HG03095 (cell line): ENCODE results near the gene CD96.
A peak's percentile ranks its signal among the peaks of the same experiment; 100 is the strongest.
"Not testable (repeated sequence)": the region's sequence is repeated elsewhere in the genome, so short reads cannot be mapped to it uniquely, and the experiment has no call there.

Experiments
- ATAC-seq: cut with Tn5 transposase; IDR thresholded peaks from one replicate; pipeline ENCODE4 v1.9.1; 2021; ENCODE audit warnings: moderate library complexity; ENCODE audit not compliant: unreplicated experiment

CD96 gene

DNA sequence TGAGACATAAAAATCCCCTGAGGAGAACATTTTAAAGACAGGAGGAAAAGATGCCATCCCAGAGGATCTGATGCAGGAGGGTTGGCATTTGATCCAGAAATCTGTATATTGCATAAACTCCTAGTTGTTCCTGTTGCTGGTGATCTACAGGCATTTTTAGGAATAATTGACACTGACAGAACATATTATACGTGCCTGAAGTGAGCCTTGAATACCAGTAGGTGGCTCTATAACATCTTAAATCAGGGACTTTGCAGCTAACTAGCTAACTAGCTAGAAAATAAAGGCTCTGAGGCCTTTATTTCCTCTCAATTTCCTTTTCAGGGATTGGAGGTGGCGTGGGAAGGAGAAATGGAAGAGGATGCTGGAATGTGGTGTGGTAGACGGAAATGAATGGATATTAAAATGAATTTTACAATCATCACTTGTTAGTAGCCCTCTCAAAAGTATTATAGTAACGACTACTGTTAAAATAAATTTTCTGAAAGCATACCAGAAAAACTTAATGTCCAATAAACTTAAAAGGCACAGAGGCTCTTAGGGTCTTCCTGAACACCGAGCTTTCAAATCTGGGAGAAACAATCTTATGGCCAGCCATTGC is 127.0 kb downstream of the CD96 start:
- no peak for ATAC-seq

DNA sequence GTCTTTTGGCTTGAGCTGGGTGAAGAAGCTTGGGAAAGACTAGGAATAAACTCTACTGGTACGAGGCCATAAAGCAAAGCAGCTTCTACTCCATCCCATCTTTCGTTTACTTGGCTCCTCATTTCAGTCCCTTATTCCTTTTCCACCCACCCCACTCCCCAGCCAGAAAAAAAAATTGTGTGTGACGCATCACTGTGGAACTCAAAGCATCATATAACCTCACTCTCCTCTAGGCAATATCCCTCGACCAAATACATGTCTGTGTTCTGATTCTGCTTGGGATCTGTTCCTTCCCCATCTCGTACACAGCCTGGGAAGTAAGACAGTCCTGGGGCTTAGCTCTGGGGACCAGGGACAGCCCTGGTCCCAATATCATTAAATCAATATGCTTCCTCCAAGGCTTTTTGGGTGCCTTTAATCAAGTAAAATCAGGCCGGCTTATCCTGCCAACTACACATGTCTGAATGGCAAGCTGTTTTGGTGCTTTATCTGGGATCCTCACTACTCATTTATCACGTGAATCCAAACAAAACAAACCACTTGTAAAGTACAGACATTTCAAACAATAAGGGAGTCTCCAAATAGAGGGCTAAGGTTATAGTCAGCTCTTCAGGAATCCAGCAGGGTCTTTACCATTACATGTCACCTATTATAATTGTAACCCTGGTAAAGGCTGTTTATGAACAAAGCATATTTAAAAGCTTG is 128.1 kb downstream of the CD96 start:
- ATAC-seq, result no peak

- not testable (repeated sequence) for ATAC-seq
These were observed 130.5 kb downstream of the CD96 start for GRCh38 chr3:111672461-111672860.

GRCh38 chr3:111675846-111676210 is 133.8 kb downstream of the CD96 start:
- ATAC-seq, result no peak

DNA sequence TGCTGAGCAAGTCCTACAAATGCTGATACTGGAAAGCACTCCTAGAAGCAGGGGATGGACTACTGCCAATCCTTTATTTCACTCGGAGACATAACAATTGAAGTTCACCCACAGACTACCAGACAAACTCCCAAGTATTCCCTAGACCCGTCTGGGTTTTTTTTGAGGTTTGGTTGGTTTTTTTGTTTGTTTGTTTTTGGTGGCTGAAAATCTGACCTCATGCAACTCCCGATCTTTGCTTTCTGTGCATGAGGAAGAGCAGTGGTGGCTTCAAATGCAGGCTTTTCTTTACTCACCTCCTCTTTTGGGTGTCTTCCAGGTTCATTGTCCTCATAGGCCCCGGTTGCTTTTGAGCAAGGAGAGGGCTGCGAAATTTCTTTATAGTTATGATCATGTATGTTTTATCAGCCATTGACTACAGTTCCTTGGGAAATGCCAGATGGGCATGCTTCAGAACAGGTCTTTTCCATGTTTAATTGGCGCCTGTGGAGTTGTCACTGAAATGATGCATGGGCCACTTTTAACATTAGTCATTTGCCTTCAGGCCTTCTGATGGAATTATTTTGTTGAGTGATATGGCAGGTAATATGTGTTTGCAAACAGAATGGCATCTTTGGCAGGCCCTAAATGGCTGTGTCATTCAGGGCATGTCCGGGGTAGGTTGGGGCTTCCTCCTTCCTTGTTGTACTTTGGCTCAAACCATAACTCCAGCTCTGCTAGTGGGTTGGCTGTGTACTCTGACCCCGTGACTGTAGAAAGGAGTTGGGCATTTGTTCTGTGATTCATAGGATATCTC is 134.4 kb downstream of the CD96 start:
- no peak for ATAC-seq

DNA sequence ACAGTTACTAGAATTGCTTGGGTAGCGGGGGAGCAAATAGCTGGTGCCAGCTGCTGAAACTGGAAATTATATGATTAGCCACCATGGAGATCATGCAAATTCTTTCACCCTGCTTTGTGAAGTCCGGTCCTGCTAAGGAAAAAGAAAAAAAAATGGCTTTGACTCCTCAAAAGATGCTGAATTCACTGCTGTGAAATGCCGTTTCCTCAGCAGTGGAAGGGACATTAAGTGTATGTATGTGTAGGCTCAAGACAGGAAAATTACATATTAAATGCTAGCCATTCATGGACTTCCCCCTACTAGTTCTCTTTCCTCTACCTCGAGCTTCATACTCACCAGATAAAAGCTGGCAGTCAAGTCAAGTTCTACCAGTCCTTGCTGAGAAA is 135.0 kb downstream of the CD96 start:
- ATAC-seq, result no peak

DNA sequence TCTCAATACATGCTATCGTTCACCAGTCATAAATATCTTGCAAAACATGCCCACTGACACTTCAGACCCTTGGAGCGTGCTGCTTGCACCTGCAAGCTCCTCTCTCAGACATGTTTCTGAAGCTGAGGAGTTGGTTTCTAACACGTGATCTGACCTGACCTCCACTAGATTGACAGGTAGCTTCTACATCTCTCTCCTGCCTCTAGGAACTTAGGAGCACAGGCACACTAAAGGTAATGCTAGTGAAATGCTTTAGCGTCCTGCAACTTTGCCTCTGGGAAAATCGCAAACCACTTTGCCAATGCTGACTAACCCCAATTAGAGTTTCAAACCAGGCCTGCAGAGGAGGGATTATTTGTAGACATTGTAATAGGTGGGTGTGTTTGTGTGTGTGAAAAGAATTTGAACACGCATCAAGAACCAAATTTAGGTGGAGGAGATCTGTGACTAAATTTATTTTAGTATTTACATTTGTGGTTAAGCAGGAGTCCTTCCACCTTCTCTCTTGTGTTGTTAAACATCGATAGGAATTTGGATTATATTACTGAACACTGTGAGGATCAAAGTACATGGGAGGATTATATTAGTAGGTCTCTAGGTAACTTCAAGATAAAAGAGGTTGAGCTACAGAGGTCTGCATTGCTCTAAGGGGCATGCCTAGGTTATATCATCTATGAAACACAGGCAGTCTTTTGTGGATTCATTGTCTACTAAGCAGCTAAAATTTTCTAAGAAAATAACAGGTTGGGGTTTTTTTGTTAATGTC is 139.8 kb downstream of the CD96 start:
- ATAC-seq, result peak; percentile 41

DNA sequence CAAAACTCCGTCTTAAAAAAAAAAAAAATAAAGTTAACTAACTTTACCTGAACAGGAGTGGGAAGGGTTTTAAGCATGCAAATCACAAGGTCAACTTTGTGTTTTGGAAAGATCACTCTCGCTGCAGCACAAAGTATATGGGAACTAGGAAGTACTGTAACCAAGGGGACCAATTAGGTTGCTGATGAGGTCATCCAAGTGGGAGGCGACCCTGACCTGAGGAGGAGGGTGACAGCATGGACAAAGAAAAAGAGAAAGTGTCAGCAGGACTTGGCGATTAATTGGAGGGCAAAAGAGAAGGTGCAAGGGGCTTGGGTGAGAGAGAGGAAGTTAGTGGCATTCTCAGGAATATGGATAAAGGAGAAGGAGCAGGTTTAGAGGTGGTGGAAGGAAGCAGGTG is 142.6 kb downstream of the CD96 start:
- ATAC-seq, result no peak

GRCh38 chr3:111688190-111688800 is 146.3 kb downstream of the CD96 start:
- ATAC-seq, result no peak

- peak; percentile 84 for ATAC-seq
These were observed 148.2 kb downstream of the CD96 start for GRCh38 chr3:111690242-111690641.

DNA sequence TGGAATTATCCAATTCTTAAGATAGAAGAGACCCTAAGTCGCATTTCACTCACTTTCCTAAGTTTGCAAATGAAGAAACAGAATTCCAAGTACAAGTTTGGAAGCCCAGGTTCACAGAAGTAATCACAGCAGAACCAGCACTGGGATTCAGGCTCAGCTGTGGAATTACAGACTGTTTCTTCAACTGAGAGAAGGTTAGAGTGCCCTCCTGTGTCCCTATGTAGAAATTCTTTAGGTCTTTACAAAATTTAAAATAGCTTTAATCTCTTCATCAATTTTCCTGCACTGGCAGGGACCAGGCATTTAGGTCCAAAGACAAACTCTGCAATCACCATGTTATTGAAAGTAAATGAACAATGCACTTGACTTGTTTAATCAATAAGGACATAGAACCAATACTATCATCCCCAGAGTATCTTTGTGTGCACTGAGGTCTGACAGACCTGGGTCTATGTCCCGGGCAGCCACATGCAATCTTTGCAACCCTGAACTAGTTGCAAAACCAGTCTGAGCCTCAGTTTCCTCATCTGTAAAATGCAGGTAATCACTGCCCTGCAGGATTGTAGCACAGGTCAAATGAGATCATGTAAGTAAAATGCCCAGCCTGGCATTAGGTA is 149.4 kb downstream of the CD96 start:
- ATAC-seq, result no peak

DNA sequence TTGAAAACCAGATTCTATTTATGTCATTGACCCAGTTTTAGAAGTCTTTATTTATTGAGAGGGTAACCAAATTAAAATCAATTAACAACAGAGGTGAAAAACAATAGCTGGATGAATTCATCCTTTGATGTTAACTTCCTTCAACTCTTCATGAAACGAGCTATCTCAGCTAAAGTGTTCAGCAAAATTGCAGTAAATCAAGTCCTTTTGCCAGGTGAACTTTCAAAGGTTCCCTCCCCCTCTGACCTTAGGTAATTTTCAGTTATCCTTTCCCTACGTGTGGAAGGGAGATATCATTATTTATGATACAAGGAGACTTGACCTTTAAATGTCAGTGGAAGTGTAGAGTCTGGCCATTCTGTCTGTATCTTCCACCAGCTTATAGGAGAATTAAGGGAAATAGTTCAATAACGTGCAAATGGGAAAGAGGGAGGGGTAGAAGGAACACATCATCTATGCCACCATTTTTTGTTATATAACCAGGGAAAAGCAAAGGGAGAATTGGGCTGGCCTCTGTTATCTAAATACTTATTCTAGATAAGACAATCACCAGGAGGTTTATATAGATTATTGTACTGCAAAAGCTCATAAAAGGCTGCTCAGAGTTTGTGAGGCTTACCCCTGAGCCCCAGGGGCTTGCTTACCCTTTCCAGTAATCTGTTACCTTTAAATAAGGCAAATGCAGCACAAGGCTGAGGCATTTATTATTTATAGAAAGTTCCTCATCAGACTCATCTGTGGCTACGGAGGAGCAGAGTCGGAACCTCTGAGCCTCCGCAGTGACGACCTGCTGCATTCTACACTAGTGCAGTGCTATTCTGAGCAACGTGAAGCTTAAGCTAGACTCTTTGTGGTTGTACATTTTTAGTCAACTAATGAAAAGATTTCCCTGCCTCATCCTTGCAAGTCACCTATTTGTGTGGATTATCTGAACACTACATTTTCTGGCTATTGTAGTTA is 150.9 kb downstream of the CD96 start:
- peak; percentile 52 for ATAC-seq

- ATAC-seq, result no peak
These were observed 152.5 kb downstream of the CD96 start for GRCh38 chr3:111694471-111694870.

DNA sequence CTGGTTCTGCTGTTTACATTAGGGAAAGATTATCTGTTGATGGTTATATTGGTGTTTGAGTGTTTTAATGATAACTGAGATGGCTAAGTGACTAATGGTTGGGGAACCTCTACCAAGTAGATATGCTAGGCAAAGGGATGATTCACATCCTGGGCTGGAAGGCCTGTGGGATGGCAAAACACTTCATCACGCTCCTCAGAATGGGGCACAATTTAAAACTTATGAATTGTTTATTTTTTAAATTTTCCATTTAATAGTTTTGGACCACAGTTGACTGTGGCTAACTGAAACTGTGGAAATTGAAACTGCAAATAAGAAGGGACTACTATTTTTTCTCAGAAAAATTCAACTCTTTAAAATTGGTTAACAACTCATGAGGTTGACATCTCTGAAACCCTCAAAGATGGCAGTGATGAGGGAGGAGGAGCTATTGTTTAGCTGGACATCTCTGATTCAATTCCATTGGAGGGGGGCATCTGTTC is 153.7 kb downstream of the CD96 start:
- no peak for ATAC-seq

GRCh38 chr3:111700054-111700453 is 158.1 kb downstream of the CD96 start:
- peak; percentile 67 for ATAC-seq

GRCh38 chr3:111701292-111701906 is 159.4 kb downstream of the CD96 start:
- ATAC-seq, result no peak
